ENCODE data around the gene PCDHGA11. TPM values are rescaled to one million over a fixed set of nuclear protein-coding genes. Genes with fewer than 3 reads are reported as not detected.
"Not testable (repeated sequence)": the region's sequence is repeated elsewhere in the genome, so short reads cannot be mapped to it uniquely, and the experiment has no call there.

Gene PCDHGA11
- total RNA-seq, 1 donor from 2014 or later, result 4.5 TPM

GRCh38 chr5:141394401-141395187 is 26.3 kb upstream of the PCDHGA11 start:
- intact Hi-C loops (cut with DNase I), result loop anchor here (1.0 kb wide), 1 partner anchor 19 kb away; no protein-coding TSS in a partner anchor
- not testable (repeated sequence) for ATAC-seq; DNase-seq (ENCODE audit: missing footprints)

- intact Hi-C loops (cut with DNase I), result not testable (repeated sequence)
- DNase-seq (ENCODE audit: missing footprints), result peak; percentile 68
- ATAC-seq, result peak; percentile 89
Measured at GRCh38 chr5:141397756-141398551, 22.9 kb upstream of the PCDHGA11 start, which contains the start of gene PCDHGB5. TSS of gene PCDHGB5 (plus strand) at chr5:141397947. CDS start at chr5:141398128, 181 bp downstream.

GRCh38 chr5:141398608-141399007 is 22.2 kb upstream of the PCDHGA11 start:
- intact Hi-C loops (cut with DNase I), result no loop called here
- ATAC-seq, result no peak
- no peak for DNase-seq (ENCODE audit: missing footprints)

GRCh38 chr5:141399555-141400258 is 21.1 kb upstream of the PCDHGA11 start:
- ATAC-seq (no peak), DNase-seq (ENCODE audit: missing footprints) (peak; percentile 54)
- intact Hi-C loops (cut with DNase I), result no loop called here

- DNase-seq (ENCODE audit: missing footprints) (peak; percentile 67), ATAC-seq (no peak)
- intact Hi-C loops (cut with DNase I), result no loop called here
Measured at GRCh38 chr5:141402553-141403243, 18.2 kb upstream of the PCDHGA11 start, which contains the start of gene PCDHGA9. TSS of gene PCDHGA9 (plus strand) at chr5:141402778. CDS start at chr5:141402953, 175 bp downstream.

- DNase-seq (ENCODE audit: missing footprints) (no peak), ATAC-seq (no peak)
- intact Hi-C loops (cut with DNase I), result no loop called here
Measured at GRCh38 chr5:141403387-141403786, 17.5 kb upstream of the PCDHGA11 start.

GRCh38 chr5:141407790-141408505 is 12.9 kb upstream of the PCDHGA11 start, which contains the start of gene PCDHGB6:
TSS of gene PCDHGB6 (plus strand) at chr5:141408021. CDS start at chr5:141408203, 182 bp downstream.
- intact Hi-C loops (cut with DNase I), result not testable (repeated sequence)
- DNase-seq (ENCODE audit: missing footprints) (peak; percentile 81), ATAC-seq (peak; percentile 79)

GRCh38 chr5:141409598-141410306 is 11.1 kb upstream of the PCDHGA11 start:
- intact Hi-C loops (cut with DNase I), result loop anchor here (5.0 kb wide), 1 partner anchor 37 kb away; the partner anchor contains the start of genes PCDHGA6 and PCDHGB3

GRCh38 chr5:141411575-141411974 is 9.3 kb upstream of the PCDHGA11 start:
- ATAC-seq, result no peak
- intact Hi-C loops (cut with DNase I), result loop anchor here (5.0 kb wide), 1 partner anchor 39 kb away; the partner anchor contains the start of genes PCDHGA6 and PCDHGB3
- DNase-seq (ENCODE audit: missing footprints), result no peak

More at GRCh38 chr5:141409598-141410306, 11.1 kb upstream of the PCDHGA11 start:
- DNase-seq (ENCODE audit: missing footprints), result no peak
- ATAC-seq, result no peak

GRCh38 chr5:141412854-141413539 is 7.9 kb upstream of the PCDHGA11 start, which contains the start of gene PCDHGA10:
TSS of gene PCDHGA10 (plus strand) at chr5:141412987. CDS start at chr5:141413176, 189 bp downstream.
- DNase-seq (ENCODE audit: missing footprints), result no peak
- intact Hi-C loops (cut with DNase I), result loop anchor here (5.0 kb wide), 1 partner anchor 41 kb away; the partner anchor contains the start of genes PCDHGA6 and PCDHGB3
- peak; percentile 50 for ATAC-seq

- ATAC-seq (peak; percentile 22), DNase-seq (ENCODE audit: missing footprints) (no peak)
- intact Hi-C loops (cut with DNase I), result loop anchor here (5.0 kb wide), 1 partner anchor 41 kb away; the partner anchor contains the start of genes PCDHGA6 and PCDHGB3
Measured at GRCh38 chr5:141413540-141414069, 7.2 kb upstream of the PCDHGA11 start.

GRCh38 chr5:141414548-141415274 is 6.1 kb upstream of the PCDHGA11 start:
- not testable (repeated sequence) for DNase-seq (ENCODE audit: missing footprints); ATAC-seq
- intact Hi-C loops (cut with DNase I), result loop anchor here (5.0 kb wide), 1 partner anchor 42 kb away; the partner anchor contains the start of genes PCDHGA6 and PCDHGB3

GRCh38 chr5:141415275-141415618 is 5.6 kb upstream of the PCDHGA11 start:
- intact Hi-C loops (cut with DNase I); ATAC-seq: not testable (repeated sequence)
- peak; percentile 65 for DNase-seq (ENCODE audit: missing footprints)

GRCh38 chr5:141417494-141418172 is 3.2 kb upstream of the PCDHGA11 start, which contains the start of gene PCDHGB7:
TSS of gene PCDHGB7 (plus strand) at chr5:141417677. CDS start at chr5:141417860, 183 bp downstream.
- intact Hi-C loops (cut with DNase I), result loop anchor here (2.0 kb wide), 2 partner anchors 107 to 141 kb away; no protein-coding TSS in a partner anchor
- DNase-seq (ENCODE audit: missing footprints) (peak; percentile 89), ATAC-seq (peak; percentile 92)
